ENCODE data around the gene FXYD3.

Gene FXYD3

GRCh38 chr19:35105411-35106290 lies 10.0 kb upstream of the FXYD3 start:
- no peak for DNase-seq
- H3K36me3 Mint-ChIP-seq (ENCODE audit: low read depth): no peaks in the 10 kb centered on the region
- no peak overlapping the region for H3K27ac Mint-ChIP-seq
- TF ChIP-seq, protein P1, sequence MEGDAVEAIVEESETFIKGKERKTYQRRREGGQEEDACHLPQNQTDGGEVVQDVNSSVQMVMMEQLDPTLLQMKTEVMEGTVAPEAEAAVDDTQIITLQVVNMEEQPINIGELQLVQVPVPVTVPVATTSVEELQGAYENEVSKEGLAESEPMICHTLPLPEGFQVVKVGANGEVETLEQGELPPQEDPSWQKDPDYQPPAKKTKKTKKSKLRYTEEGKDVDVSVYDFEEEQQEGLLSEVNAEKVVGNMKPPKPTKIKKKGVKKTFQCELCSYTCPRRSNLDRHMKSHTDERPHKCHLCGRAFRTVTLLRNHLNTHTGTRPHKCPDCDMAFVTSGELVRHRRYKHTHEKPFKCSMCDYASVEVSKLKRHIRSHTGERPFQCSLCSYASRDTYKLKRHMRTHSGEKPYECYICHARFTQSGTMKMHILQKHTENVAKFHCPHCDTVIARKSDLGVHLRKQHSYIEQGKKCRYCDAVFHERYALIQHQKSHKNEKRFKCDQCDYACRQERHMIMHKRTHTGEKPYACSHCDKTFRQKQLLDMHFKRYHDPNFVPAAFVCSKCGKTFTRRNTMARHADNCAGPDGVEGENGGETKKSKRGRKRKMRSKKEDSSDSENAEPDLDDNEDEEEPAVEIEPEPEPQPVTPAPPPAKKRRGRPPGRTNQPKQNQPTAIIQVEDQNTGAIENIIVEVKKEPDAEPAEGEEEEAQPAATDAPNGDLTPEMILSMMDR (IDR thresholded peaks at IDR 0.05): no peak
- H3K4me1 Mint-ChIP-seq: peaks cover 17% of the 10 kb centered on the region
- H3K9me3 Mint-ChIP-seq: peaks cover 9% of the 10 kb centered on the region
- H3K4me3 Mint-ChIP-seq: no peak overlapping the region
- H3K27me3 Mint-ChIP-seq (ENCODE audit: low read depth, poor library complexity): peaks cover 13% of the 10 kb centered on the region

GRCh38 chr19:35106291-35106583 lies 9.4 kb upstream of the FXYD3 start:
- Mint-ChIP-seq H3K4me1 (peaks cover 20% of the 10 kb centered on the region), H3K27ac (no peak overlapping the region), H3K4me3 (no peak overlapping the region), H3K9me3 (peaks cover 9% of the 10 kb centered on the region), H3K27me3 (ENCODE audit: low read depth, poor library complexity) (peaks cover 11% of the 10 kb centered on the region), H3K36me3 (ENCODE audit: low read depth) (no peaks in the 10 kb centered on the region)
- TF ChIP-seq, protein P1 (IDR thresholded peaks at IDR 0.05): no peak
- no peak for DNase-seq

DNA sequence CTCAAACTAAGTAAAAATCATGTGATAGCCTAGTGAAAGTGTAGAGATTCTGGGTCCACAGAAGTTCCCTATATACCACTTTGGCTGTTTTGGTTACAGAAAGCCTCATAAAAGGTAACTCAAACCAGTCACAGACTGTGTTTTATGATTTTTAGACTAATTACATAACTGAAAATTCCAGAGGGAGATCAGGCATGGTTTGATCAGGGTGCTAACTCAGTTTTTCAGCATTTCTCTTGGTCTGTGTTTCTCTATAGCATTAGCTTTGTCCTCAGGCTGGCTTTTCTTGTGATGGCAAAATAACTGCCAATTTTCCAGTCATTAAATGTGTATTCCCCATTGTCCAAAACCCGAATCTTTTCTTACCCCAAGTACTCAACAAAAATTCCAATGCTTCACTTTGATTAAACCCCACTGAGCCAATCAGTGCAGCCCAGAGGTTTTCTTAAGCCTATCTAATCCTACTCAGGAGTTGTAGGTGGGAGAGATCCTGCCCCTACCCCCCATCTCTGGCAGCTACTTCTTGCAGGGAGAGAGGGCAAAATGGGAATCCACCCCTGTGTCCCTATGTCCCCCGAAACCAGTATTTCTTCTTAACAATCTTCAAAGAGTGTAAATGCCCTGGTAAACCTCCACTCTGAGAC lies 8.6 kb upstream of the FXYD3 start:
- H3K27me3 Mint-ChIP-seq (ENCODE audit: low read depth, poor library complexity): peaks cover 10% of the 10 kb centered on the region
- TF ChIP-seq, protein P1 (IDR thresholded peaks at IDR 0.05): no peak
- no peak overlapping the region for H3K27ac Mint-ChIP-seq

GRCh38 chr19:35107545-35107944 lies 8.1 kb upstream of the FXYD3 start:
- peaks cover 27% of the 10 kb centered on the region for H3K4me1 Mint-ChIP-seq
- H3K27ac Mint-ChIP-seq: no peak overlapping the region
- H3K36me3 Mint-ChIP-seq (ENCODE audit: low read depth): no peaks in the 10 kb centered on the region
- peaks cover 9% of the 10 kb centered on the region for H3K9me3 Mint-ChIP-seq
- H3K27me3 Mint-ChIP-seq (ENCODE audit: low read depth, poor library complexity): peaks cover 9% of the 10 kb centered on the region
- no peak overlapping the region for H3K4me3 Mint-ChIP-seq
- no peak for DNase-seq
- TF ChIP-seq, protein P1 (IDR thresholded peaks at IDR 0.05): no peak

More for the DNA sequence above, 8.6 kb upstream of the FXYD3 start:
- H3K4me3 Mint-ChIP-seq: no peak overlapping the region
- H3K9me3 Mint-ChIP-seq: peaks cover 9% of the 10 kb centered on the region
- no peaks in the 10 kb centered on the region for H3K36me3 Mint-ChIP-seq (ENCODE audit: low read depth)
- DNase-seq: no peak
- H3K4me1 Mint-ChIP-seq: peaks cover 24% of the 10 kb centered on the region

GRCh38 chr19:35108730-35109129 lies 6.9 kb upstream of the FXYD3 start:
- no peaks in the 10 kb centered on the region for H3K36me3 Mint-ChIP-seq (ENCODE audit: low read depth)
- no peak overlapping the region for H3K4me3 Mint-ChIP-seq

More at GRCh38 chr19:35108730-35109129, 6.9 kb upstream of the FXYD3 start:
- H3K27ac Mint-ChIP-seq: no peak overlapping the region
- H3K27me3 Mint-ChIP-seq (ENCODE audit: low read depth, poor library complexity): peaks cover 4% of the 10 kb centered on the region
- peaks cover 28% of the 10 kb centered on the region for H3K4me1 Mint-ChIP-seq
- H3K9me3 Mint-ChIP-seq: peaks cover 9% of the 10 kb centered on the region
- no peak for DNase-seq
- TF ChIP-seq, protein P1 (IDR thresholded peaks at IDR 0.05): no peak
